Adrenal gland (tissue), 12 donors: ENCODE data around the gene CMC1. TPM values are rescaled to one million over a fixed set of nuclear protein-coding genes. Genes with fewer than 3 reads are reported as not detected.
A peak's percentile ranks its signal among the peaks of the same experiment; 100 is the strongest.

ENCODE experiments used
- DNase-seq, 7 donors: peaks; one replicate each; pipeline ENCODE4 v3.0.0-alpha.2; 2019 to 2020
- H3K27ac ChIP-seq, 5 donors: fragments of 200-600 bp; sonication (generic) in 4 of 5; 1 replicate in 3 of 5; 2 replicates in 2 of 5; pipeline versions ENCODE4 v1.5.1 to v1.8.0; 2016 to 2020; ENCODE audit warnings: mild to moderate bottlenecking in 1 of 5
- H3K27me3 ChIP-seq: fragments of 200-600 bp; 2 replicates; pipeline ENCODE4 v1.8.0; 2021
- H3K36me3 ChIP-seq, 2 donors: fragments of 200-600 bp; replicated peaks in 1 of 2; 1 replicate in 1 of 2; 2 replicates in 1 of 2; pipeline versions ENCODE4 v1.5.1 to v1.8.0; 2018 to 2022
- H3K4me1 ChIP-seq, 2 donors: fragments of 200-600 bp; replicated peaks in 1 of 2; 1 replicate in 1 of 2; 2 replicates in 1 of 2; pipeline versions ENCODE4 v1.5.1 to v1.8.0; 2018 to 2021
- H3K4me3 ChIP-seq, 4 donors: fragments of 200-600 bp; sonication (generic) in 3 of 4; one replicate each; pipeline ENCODE4 v1.5.1; 2016 to 2018
- H3K9me3 ChIP-seq, 3 donors: fragments of 200-600 bp; sonication (generic) in 1 of 3; replicated peaks in 1 of 3; 1 replicate in 2 of 3; 2 replicates in 1 of 3; pipeline versions ENCODE4 v1.5.1 to v1.8.0; 2016 to 2021
- CTCF ChIP-seq, 6 experiments: fragments of 450-650 bp in 4 of 6; fragments of 200-600 bp in 2 of 6; sonication (generic) in 1 of 6; IDR thresholded peaks; 1 replicate in 5 of 6; 2 replicates in 1 of 6; pipeline versions ENCODE4 v1.5.1 to v1.8.0; 2016 to 2021; ENCODE audit warnings: antibody characterized with exemption in 6 of 6, mild to moderate bottlenecking in 2 of 6, moderate library complexity in 1 of 6
- POLR2A ChIP-seq, 2 donors: fragments of 450-650 bp; IDR thresholded peaks; one replicate each; pipeline ENCODE4 v1.6.1; 2017; ENCODE audit warnings: antibody characterized with exemption in 2 of 2, mild to moderate bottlenecking in 2 of 2, moderate library complexity in 1 of 2
- WGBS, 4 donors: extraction: QIAGEN DNeasy Blood & Tissue Kit in 2 of 4; methylation state at CpG; one replicate each; pipeline versions ENCODE4 v1.1.5 to v1.1.7; 2013 to 2017; 5-methylcytosine and 5-hydroxymethylcytosine counted together
- intact Hi-C, 2 donors: fragments of 100-400 bp; cut with DNase I; formaldehyde crosslinking; loops; one replicate each; pipeline versions ENCODE4 v1.14.1 to v1.15.0; 2022 to 2023
- polyA plus RNA-seq, 3 donors: library from polyadenylated mRNA; stranded (reverse); fragments of 200-250 nt in 2 of 3; fragments of 350-450 nt in 1 of 3; fragmentation: Illumina TruSeq in 1 of 3; extraction: RNeasy Lipid Tissue Mini Kit (QIAGEN cat#74804) in 1 of 3; gene quantifications; one replicate each; pipeline ENCODE4 v1.2.3, GENCODE V29; 2013 to 2014
- total RNA-seq, 9 donors: library from RNA; depleted of rRNA in 4 of 9; stranded (reverse); fragments of >200 nt in 4 of 9; fragments of 120-200 nt in 1 of 9; fragmentation: NEBNext Ultra II Directional in 1 of 9; extraction: Animal tissue kit (Norgen Biotek cat#: 25700) in 1 of 9; gene quantifications; one replicate each; pipeline versions ENCODE4 v1.1.0 to v1.2.4, GENCODE V29; 2013 to 2023
- donor health status: healthy with polysubstance abuse.
- donor health status: Bipolar disorder and iron deficiency.
- donor health status: DM: yes; HTN: yes; CAD: no.
- donor health status: DM: no; HTN: no; CAD: no.
- donor health status: DM: no; HTN: no; CAD: no.
- donor health status: DM: yes; HTN: yes; CAD: no.

The CMC1 gene
- total and polyA plus RNA-seq, 12 donors = 6.7 to 32.8 (median 19.9) TPM

- TF ChIP-seq CTCF (IDR thresholded peaks at IDR 0.05) (no peak), POLR2A (IDR thresholded peaks at IDR 0.05) (no peak)
- WGBS, 4 donors = 81 to 100% (median 95%) methylated on average over 1 of the region's 1 CpG
- Histone ChIP-seq H3K9me3 (no peaks in the 10 kb centered on the region), H3K27ac (no peak overlapping the region), H3K36me3 (no peaks in the 10 kb centered on the region), H3K4me3 (no peak overlapping the region), H3K27me3 (no peaks in the 10 kb centered on the region), H3K4me1 (no peaks in the 10 kb centered on the region)
- DNase-seq = no peak
- intact Hi-C loops = no loop called here
These were observed 74.3 kb downstream of the CMC1 start for GRCh38 chr3:28315711-28316110.

- Histone ChIP-seq H3K36me3 (no peaks in the 10 kb centered on the region), H3K9me3 (no peaks in the 10 kb centered on the region), H3K27ac (no peak overlapping the region), H3K27me3 (no peaks in the 10 kb centered on the region), H3K4me3 (no peak overlapping the region), H3K4me1 (no peaks in the 10 kb centered on the region)
- WGBS, 4 donors = 82 to 90% (median 85%) methylated on average over 2 of the region's 2 CpGs
- intact Hi-C loops = no loop called here
- DNase-seq = no peak
- no peak for TF ChIP-seq CTCF (IDR thresholded peaks at IDR 0.05)
- no peak for TF ChIP-seq POLR2A (IDR thresholded peaks at IDR 0.05)
These were observed 74.8 kb downstream of the CMC1 start for GRCh38 chr3:28316226-28316625.

- Histone ChIP-seq H3K9me3 (no peaks in the 10 kb centered on the region), H3K36me3 (no peaks in the 10 kb centered on the region), H3K4me3 (no peak overlapping the region), H3K27ac (no peak overlapping the region), H3K4me1 (peaks cover 0 to 4% of the 10 kb centered on the region in 2 donors), H3K27me3 (no peaks in the 10 kb centered on the region)
- TF ChIP-seq POLR2A (IDR thresholded peaks at IDR 0.05) (no peak), CTCF (IDR thresholded peaks at IDR 0.05) (peak; percentile 14 to 61 (median 51))
- intact Hi-C loops = no loop called here
- DNase-seq = peak in 6 of 7 donors; percentile 15 to 36 (median 22)
- 24 to 33% (median 29%) methylated on average over 2 of the region's 2 CpGs for WGBS, 4 donors
These were observed 76.1 kb downstream of the CMC1 start for GRCh38 chr3:28317438-28318022.

GRCh38 chr3:28320981-28321380 lies 79.6 kb downstream of the CMC1 start:
- TF ChIP-seq CTCF (IDR thresholded peaks at IDR 0.05) = no peak
- TF ChIP-seq POLR2A (IDR thresholded peaks at IDR 0.05) = no peak
- Histone ChIP-seq H3K4me3 (no peak overlapping the region), H3K27ac (no peak overlapping the region), H3K9me3 (peaks cover 0 to 2% (median 0%) of the 10 kb centered on the region in 3 donors), H3K4me1 (peaks cover 0 to 7% of the 10 kb centered on the region in 2 donors), H3K36me3 (peaks cover 0 to 13% of the 10 kb centered on the region in 2 donors), H3K27me3 (no peaks in the 10 kb centered on the region)
- intact Hi-C loops = no loop called here
- DNase-seq = no peak
